ENCODE data around the gene FAM89A. TPM values are rescaled to one million over a fixed set of nuclear protein-coding genes. Genes with fewer than 3 reads are reported as not detected.

Gene FAM89A
- 8.7 TPM for total RNA-seq
- polyA plus RNA-seq (ENCODE audit: insufficient read depth in 1 of 8, insufficient read length in 8 of 8, low replicate concordance in 1 of 8): 10 to 100 TPM in 2 of 8 donors, 1 to 10 TPM in 6; 6.5 to 10.6 (median 9.5) TPM
- long read RNA-seq, donor 1, partial matches to known transcripts: 0 of 1 reads
- long read RNA-seq, donor 1, other reads (novel, unspliced or antisense): 0 of 1 reads
- long read RNA-seq, donor 2, partial matches to known transcripts: 0 of 1 reads
- long read RNA-seq, donor 2, other reads (novel, unspliced or antisense): 0 of 1 reads
- long read RNA-seq, donor 3, transcript FAM89A-201 (2 exons, 1,495 nt): major isoform, 8 of 8 reads
- long read RNA-seq, donor 3, partial matches to known transcripts: 0 of 8 reads
- long read RNA-seq, donor 3, other reads (novel, unspliced or antisense): 0 of 8 reads
- long read RNA-seq, donor 4, transcript FAM89A-201 (2 exons, 1,495 nt): major isoform, 7 of 7 reads
- long read RNA-seq, donor 4, partial matches to known transcripts: 0 of 7 reads
- long read RNA-seq, donor 4, other reads (novel, unspliced or antisense): 0 of 7 reads
- long read RNA-seq, donor 5, transcript FAM89A-201 (2 exons, 1,495 nt): major isoform, 9 of 9 reads
- long read RNA-seq, donor 5, partial matches to known transcripts: 0 of 9 reads
- long read RNA-seq, donor 5, other reads (novel, unspliced or antisense): 0 of 9 reads
- long read RNA-seq, donor 6, transcript FAM89A-201 (2 exons, 1,495 nt): major isoform, 9 of 9 reads
- long read RNA-seq, donor 6, partial matches to known transcripts: 0 of 9 reads
- long read RNA-seq, donor 6, other reads (novel, unspliced or antisense): 0 of 9 reads
- long read RNA-seq, donor 7, transcript FAM89A-201 (2 exons, 1,495 nt): major isoform, 8 of 8 reads
- long read RNA-seq, donor 7, partial matches to known transcripts: 0 of 8 reads
- long read RNA-seq, donor 7, other reads (novel, unspliced or antisense): 0 of 8 reads
- long read RNA-seq, donor 8, partial matches to known transcripts: 0 of 3 reads
- long read RNA-seq, donor 8, other reads (novel, unspliced or antisense): 0 of 3 reads
- long read RNA-seq, donor 9, partial matches to known transcripts: 0 of 2 reads
- long read RNA-seq, donor 9, other reads (novel, unspliced or antisense): 0 of 2 reads
- long read RNA-seq, donor 10, transcript FAM89A-201 (2 exons, 1,495 nt): major isoform, 9 of 9 reads
- long read RNA-seq, donor 10, partial matches to known transcripts: 0 of 9 reads
- long read RNA-seq, donor 10, other reads (novel, unspliced or antisense): 0 of 9 reads
- long read RNA-seq, donor 11, partial matches to known transcripts: 0 of 2 reads
- long read RNA-seq, donor 11, other reads (novel, unspliced or antisense): 0 of 2 reads

DNA sequence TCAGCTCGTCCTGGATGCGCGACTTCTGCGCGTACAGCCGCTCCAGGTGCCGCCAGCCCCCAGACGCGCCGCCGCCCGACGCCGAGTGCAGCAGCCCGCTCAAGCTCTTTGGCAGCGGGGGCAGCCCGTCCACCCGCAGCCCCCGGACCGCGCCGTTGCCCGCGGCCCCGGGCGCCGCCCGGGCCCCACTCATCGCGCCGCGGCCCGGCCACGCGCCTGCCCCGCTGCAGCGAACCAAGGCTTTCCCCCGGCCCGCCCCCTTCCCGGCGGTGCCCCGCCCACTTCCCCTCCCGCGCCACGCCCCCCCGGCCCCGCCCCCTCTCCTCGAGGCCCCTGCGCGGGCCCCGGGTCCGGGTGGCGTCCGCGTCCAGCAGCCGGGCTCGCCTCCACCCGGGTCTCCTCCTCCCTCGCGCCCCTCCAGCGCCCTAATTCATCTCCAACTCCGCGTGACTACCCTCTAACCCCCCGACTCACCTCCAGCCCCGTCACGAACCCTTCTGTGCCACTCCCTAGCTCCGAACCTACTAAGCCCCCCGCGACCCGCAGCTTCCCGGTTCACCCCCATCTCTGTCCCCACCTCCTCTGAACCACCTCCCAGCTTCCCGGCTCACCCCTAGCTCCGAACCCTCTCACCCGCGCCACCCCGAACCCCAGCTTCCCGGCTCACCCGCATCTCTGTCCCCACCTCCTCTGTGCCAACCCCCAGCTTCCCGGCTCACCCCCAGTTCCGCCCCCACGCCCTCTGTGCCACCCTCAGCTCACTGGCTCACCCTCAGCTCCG, at the start of gene FAM89A:
Gene FAM89A, minus strand, starts transcription at position 236 of the 781 bp plus-strand sequence. Its CDS starts 43 bp downstream, at position 193.
- Histone ChIP-seq H3K27ac (ENCODE audit: low read length) (peak within 1 kb of the TSS; percentile 49), H3K9me3 (replicated peaks; ENCODE audit: control insufficient read depth, low read depth, low read length) (peaks cover 6% of the 10 kb centered on the region), H3K27me3 (ENCODE audit: control insufficient read depth, insufficient read depth, low read length) (peaks cover 13% of the 10 kb centered on the region), H3K36me3 (ENCODE audit: control insufficient read depth, insufficient read depth, low read length) (no peaks in the 10 kb centered on the region), H3K4me1 (ENCODE audit: control insufficient read depth, insufficient read depth, low read length) (peaks cover 16% of the 10 kb centered on the region), H3K4me3 (ENCODE audit: low read length) (peak within 1 kb of the TSS; percentile 78)
- peak; percentile 57 for DNase-seq
- WGBS (ENCODE audit: insufficient coverage): under 1% methylated on average over 71 of the region's 82 CpGs

GRCh38 chr1:231084353-231084752, 44.3 kb upstream of the FAM89A start:
- Histone ChIP-seq H3K36me3 (ENCODE audit: control insufficient read depth, insufficient read depth, low read length) (no peaks in the 10 kb centered on the region), H3K27ac (ENCODE audit: low read length) (no peak overlapping the region), H3K27me3 (ENCODE audit: control insufficient read depth, insufficient read depth, low read length) (no peaks in the 10 kb centered on the region), H3K4me3 (ENCODE audit: low read length) (no peak overlapping the region), H3K4me1 (ENCODE audit: control insufficient read depth, insufficient read depth, low read length) (no peaks in the 10 kb centered on the region), H3K9me3 (replicated peaks; ENCODE audit: control insufficient read depth, low read depth, low read length) (no peaks in the 10 kb centered on the region)
- DNase-seq: no peak
- WGBS (ENCODE audit: insufficient coverage): 58% methylated on average over 3 of the region's 5 CpGs

DNA sequence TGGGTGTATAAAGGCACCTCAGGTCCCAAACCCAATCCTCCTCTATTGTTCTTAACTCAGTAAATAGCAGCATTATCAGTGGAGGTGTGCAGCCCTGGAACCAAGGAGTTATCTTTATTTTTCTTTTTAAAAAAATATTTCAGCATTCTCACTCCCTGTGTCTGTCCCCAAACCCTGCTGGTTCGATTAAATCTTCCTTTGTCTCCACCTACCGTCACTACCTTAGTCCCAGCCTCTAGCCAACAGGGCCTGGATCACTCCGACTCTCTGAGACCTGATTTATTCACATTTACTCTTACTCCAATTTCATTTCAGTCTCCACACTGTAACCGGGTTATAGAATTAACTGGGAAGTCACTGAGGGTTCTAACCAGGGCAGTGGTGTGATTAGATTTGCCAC, 39.1 kb upstream of the FAM89A start:
- DNase-seq: no peak
- 74% methylated on average over 3 of the region's 4 CpGs for WGBS (ENCODE audit: insufficient coverage)

DNA sequence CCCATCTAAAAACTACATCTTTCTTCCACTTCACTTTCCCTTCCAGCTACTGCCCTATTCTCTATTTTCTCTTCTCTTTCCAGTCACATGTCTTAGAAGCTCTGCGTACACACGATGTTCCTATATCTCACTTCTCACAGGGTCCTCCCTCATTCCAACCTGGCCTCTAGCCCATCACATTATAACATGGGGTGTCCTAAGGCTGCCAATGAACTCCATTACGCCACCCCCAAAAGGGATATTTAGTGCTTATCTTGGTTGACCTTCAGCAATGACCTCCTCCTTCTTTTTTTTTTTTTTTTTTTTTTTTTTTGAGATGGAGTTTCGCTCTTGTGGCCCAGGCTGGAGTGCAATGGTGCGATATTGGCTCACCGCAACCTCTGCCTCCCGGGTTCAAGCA, 38.2 kb upstream of the FAM89A start:
- no peaks in the 10 kb centered on the region for H3K27me3 ChIP-seq (ENCODE audit: control insufficient read depth, insufficient read depth, low read length)
- DNase-seq: no peak
- no peak overlapping the region for H3K4me3 ChIP-seq (ENCODE audit: low read length)
- 75% methylated on average over 2 of the region's 7 CpGs for WGBS (ENCODE audit: insufficient coverage)
- no peak overlapping the region for H3K27ac ChIP-seq (ENCODE audit: low read length)
- H3K9me3 ChIP-seq (replicated peaks; ENCODE audit: control insufficient read depth, low read depth, low read length): no peaks in the 10 kb centered on the region
- H3K36me3 ChIP-seq (ENCODE audit: control insufficient read depth, insufficient read depth, low read length): no peaks in the 10 kb centered on the region
- no peaks in the 10 kb centered on the region for H3K4me1 ChIP-seq (ENCODE audit: control insufficient read depth, insufficient read depth, low read length)

More for the DNA sequence above, 39.1 kb upstream of the FAM89A start:
- no peaks in the 10 kb centered on the region for H3K4me1 ChIP-seq (ENCODE audit: control insufficient read depth, insufficient read depth, low read length)
- no peaks in the 10 kb centered on the region for H3K9me3 ChIP-seq (replicated peaks; ENCODE audit: control insufficient read depth, low read depth, low read length)
- no peak overlapping the region for H3K4me3 ChIP-seq (ENCODE audit: low read length)
- H3K36me3 ChIP-seq (ENCODE audit: control insufficient read depth, insufficient read depth, low read length): no peaks in the 10 kb centered on the region
- H3K27me3 ChIP-seq (ENCODE audit: control insufficient read depth, insufficient read depth, low read length): no peaks in the 10 kb centered on the region
- H3K27ac ChIP-seq (ENCODE audit: low read length): no peak overlapping the region

- Histone ChIP-seq H3K27ac (ENCODE audit: low read length) (no peak overlapping the region), H3K4me1 (ENCODE audit: control insufficient read depth, insufficient read depth, low read length) (peaks cover 10% of the 10 kb centered on the region), H3K27me3 (ENCODE audit: control insufficient read depth, insufficient read depth, low read length) (no peaks in the 10 kb centered on the region), H3K36me3 (ENCODE audit: control insufficient read depth, insufficient read depth, low read length) (no peaks in the 10 kb centered on the region), H3K9me3 (replicated peaks; ENCODE audit: control insufficient read depth, low read depth, low read length) (no peaks in the 10 kb centered on the region), H3K4me3 (ENCODE audit: low read length) (no peak overlapping the region)
- WGBS (ENCODE audit: insufficient coverage): 89% methylated on average over 5 of the region's 5 CpGs
- no peak for DNase-seq
These were observed 36.7 kb upstream of the FAM89A start for GRCh38 chr1:231076802-231077201.

DNA sequence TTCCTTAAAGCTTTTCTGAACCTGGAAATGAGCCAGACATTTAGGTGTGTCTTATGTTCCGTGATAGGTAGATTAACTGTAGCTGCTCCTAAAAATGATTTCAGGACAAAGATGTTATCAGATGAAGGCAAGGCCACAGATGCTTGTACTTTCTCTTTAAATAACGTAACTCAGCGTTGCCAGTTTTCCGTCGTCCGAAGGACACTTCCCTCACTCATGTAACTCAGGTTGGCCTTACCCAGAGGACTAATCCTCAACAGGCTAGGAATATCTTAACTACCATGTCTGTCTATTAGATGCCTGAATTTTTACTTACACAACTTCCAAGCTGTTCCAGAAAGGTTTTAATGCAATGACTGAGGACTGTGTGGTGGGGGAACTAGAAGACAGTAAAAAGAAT, 35.4 kb upstream of the FAM89A start:
- Histone ChIP-seq H3K27ac (ENCODE audit: low read length) (no peak overlapping the region), H3K36me3 (ENCODE audit: control insufficient read depth, insufficient read depth, low read length) (no peaks in the 10 kb centered on the region), H3K4me1 (ENCODE audit: control insufficient read depth, insufficient read depth, low read length) (peaks cover 16% of the 10 kb centered on the region), H3K4me3 (ENCODE audit: low read length) (no peak overlapping the region), H3K9me3 (replicated peaks; ENCODE audit: control insufficient read depth, low read depth, low read length) (no peaks in the 10 kb centered on the region), H3K27me3 (ENCODE audit: control insufficient read depth, insufficient read depth, low read length) (no peaks in the 10 kb centered on the region)
- no peak for DNase-seq
- WGBS (ENCODE audit: insufficient coverage): 46% methylated on average over 5 of the region's 6 CpGs

DNA sequence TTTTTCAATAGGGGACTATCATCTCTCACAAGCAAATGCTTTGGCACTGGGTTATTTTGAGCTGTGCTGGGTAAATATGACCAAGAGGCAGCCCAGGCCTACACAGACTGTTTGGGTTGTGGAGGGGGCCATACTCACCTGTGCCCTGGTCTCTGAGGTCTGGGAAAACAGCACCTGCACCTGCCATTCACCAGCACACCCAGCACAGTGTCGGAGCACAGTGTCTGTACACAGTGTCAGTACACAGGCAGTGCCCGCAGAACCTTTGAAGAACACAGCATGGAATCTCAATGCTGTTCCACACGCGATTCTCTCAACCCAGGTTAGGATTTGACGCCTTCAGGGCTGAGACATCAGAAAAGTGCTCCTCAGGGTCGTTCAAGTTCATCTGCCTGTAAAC, 35.0 kb upstream of the FAM89A start:
- Histone ChIP-seq H3K27ac (ENCODE audit: low read length) (no peak overlapping the region), H3K27me3 (ENCODE audit: control insufficient read depth, insufficient read depth, low read length) (no peaks in the 10 kb centered on the region), H3K36me3 (ENCODE audit: control insufficient read depth, insufficient read depth, low read length) (no peaks in the 10 kb centered on the region), H3K4me1 (ENCODE audit: control insufficient read depth, insufficient read depth, low read length) (peaks cover 16% of the 10 kb centered on the region), H3K9me3 (replicated peaks; ENCODE audit: control insufficient read depth, low read depth, low read length) (no peaks in the 10 kb centered on the region), H3K4me3 (ENCODE audit: low read length) (no peak overlapping the region)
- 83% methylated on average over 6 of the region's 6 CpGs for WGBS (ENCODE audit: insufficient coverage)
- no peak for DNase-seq

DNA sequence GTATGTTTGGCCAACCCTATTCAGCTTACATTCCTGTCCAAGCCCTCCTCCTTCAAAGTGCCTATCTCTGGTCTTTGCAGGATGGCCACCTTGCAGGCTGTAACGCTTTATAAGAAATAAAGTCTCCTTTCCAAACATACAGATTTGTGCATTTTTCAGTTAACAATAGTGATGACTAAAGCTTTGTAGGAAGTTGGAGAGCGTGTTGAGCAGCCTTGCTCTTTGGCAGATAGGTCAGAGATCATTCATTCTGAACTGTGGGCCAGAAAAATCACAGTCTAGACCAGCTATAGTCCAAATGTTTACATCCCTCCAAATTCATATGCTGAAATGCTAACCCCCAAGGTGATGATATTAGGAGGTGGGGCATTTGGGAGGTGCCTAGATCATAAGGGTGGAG, 34.0 kb upstream of the FAM89A start:
- H3K27me3 ChIP-seq (ENCODE audit: control insufficient read depth, insufficient read depth, low read length): no peaks in the 10 kb centered on the region
- no CpG with 5 or more reads among the region's 2 CpGs for WGBS (ENCODE audit: insufficient coverage)
- H3K27ac ChIP-seq (ENCODE audit: low read length): no peak overlapping the region
- H3K4me1 ChIP-seq (ENCODE audit: control insufficient read depth, insufficient read depth, low read length): peaks cover 16% of the 10 kb centered on the region
- DNase-seq: no peak
- no peaks in the 10 kb centered on the region for H3K36me3 ChIP-seq (ENCODE audit: control insufficient read depth, insufficient read depth, low read length)
- H3K4me3 ChIP-seq (ENCODE audit: low read length): no peak overlapping the region
- H3K9me3 ChIP-seq (replicated peaks; ENCODE audit: control insufficient read depth, low read depth, low read length): no peaks in the 10 kb centered on the region

- H3K27me3 ChIP-seq (ENCODE audit: control insufficient read depth, insufficient read depth, low read length): no peaks in the 10 kb centered on the region
- H3K4me3 ChIP-seq (ENCODE audit: low read length): no peak overlapping the region
- 100% methylated on average over 2 of the region's 3 CpGs for WGBS (ENCODE audit: insufficient coverage)
- no peak for DNase-seq
- no peaks in the 10 kb centered on the region for H3K9me3 ChIP-seq (replicated peaks; ENCODE audit: control insufficient read depth, low read depth, low read length)
- H3K36me3 ChIP-seq (ENCODE audit: control insufficient read depth, insufficient read depth, low read length): no peaks in the 10 kb centered on the region
- H3K27ac ChIP-seq (ENCODE audit: low read length): no peak overlapping the region
- peaks cover 16% of the 10 kb centered on the region for H3K4me1 ChIP-seq (ENCODE audit: control insufficient read depth, insufficient read depth, low read length)
These were observed 33.3 kb upstream of the FAM89A start for GRCh38 chr1:231073331-231073730.

All from muscle of leg (tissue), 16 donors.